Stimulated activated CD4-positive, alpha-beta T cell treated with anti-CD3 and anti-CD28 coated beads, TNF-alpha, amount 100 ng/mL, for 1 hour (primary cell): ENCODE measurements around the gene REEP6.
A peak's percentile ranks its signal among the peaks of the same experiment; 100 is the strongest.
"Not testable (repeated sequence)": the region's sequence is repeated elsewhere in the genome, so short reads cannot be mapped to it uniquely, and the experiment has no call there.

Experiments
- DNase-seq, 3 donors: peaks; one replicate each; pipeline ENCODE4 v3.0.0-alpha.2; 2020; ENCODE audit warnings: low read depth in 3 of 3, low spot score in 1 of 3

REEP6 gene

GRCh38 chr19:1505991-1506881 is 15.3 kb downstream of the REEP6 start:
- no peak for DNase-seq

- no peak for DNase-seq
These were observed 16.2 kb downstream of the REEP6 start for GRCh38 chr19:1507192-1507660.

GRCh38 chr19:1507763-1508506 is 17.0 kb downstream of the REEP6 start:
- peak; percentile 78 to 85 (median 82) for DNase-seq

GRCh38 chr19:1508507-1508856 is 17.5 kb downstream of the REEP6 start:
- no peak for DNase-seq

- DNase-seq, result no peak
These were observed 18.8 kb downstream of the REEP6 start for GRCh38 chr19:1509602-1510441.

GRCh38 chr19:1510442-1510806 is 19.4 kb downstream of the REEP6 start:
- DNase-seq, result no peak

- DNase-seq, result no peak
These were observed 19.8 kb downstream of the REEP6 start for GRCh38 chr19:1510807-1511206.

GRCh38 chr19:1511318-1512317 is 20.6 kb downstream of the REEP6 start:
- no peak for DNase-seq

- DNase-seq, result peak in 2 of 3 donors; percentile 48 to 49
These were observed 21.9 kb downstream of the REEP6 start, which contains the start of gene ADAMTSL5 for GRCh38 chr19:1512671-1513498. Gene ADAMTSL5 (minus strand): TSS chr19:1513019. CDS start chr19:1510943, 2,076 bp downstream.

GRCh38 chr19:1513499-1514294 is 22.7 kb downstream of the REEP6 start:
- peak in 2 of 3 donors; percentile 35 to 53 for DNase-seq

- no peak for DNase-seq
These were observed 23.3 kb downstream of the REEP6 start for GRCh38 chr19:1514295-1514661.

- DNase-seq, result no peak
These were observed 24.2 kb downstream of the REEP6 start for GRCh38 chr19:1514986-1515721.

- DNase-seq, result no peak
These were observed 25.4 kb downstream of the REEP6 start for GRCh38 chr19:1516395-1516753.

GRCh38 chr19:1518471-1518870 is 27.5 kb downstream of the REEP6 start:
- no peak for DNase-seq

GRCh38 chr19:1519802-1520201 is 28.8 kb downstream of the REEP6 start:
- DNase-seq, result not testable (repeated sequence)

GRCh38 chr19:1520203-1520780 is 29.3 kb downstream of the REEP6 start:
- DNase-seq, result no peak

GRCh38 chr19:1521636-1522035 is 30.7 kb downstream of the REEP6 start:
- no peak for DNase-seq
